ENCODE data around the gene ARHGEF40. TPM values are rescaled to one million over a fixed set of nuclear protein-coding genes. Genes with fewer than 3 reads are reported as not detected.
"Not testable (repeated sequence)": the region's sequence is repeated elsewhere in the genome, so short reads cannot be mapped to it uniquely, and the experiment has no call there.

Gene ARHGEF40
- polyA plus RNA-seq, 1 donor (not counting 4 experiments of a cell fraction or from before 2014, with no cell fraction given): 8.7 TPM

DNA sequence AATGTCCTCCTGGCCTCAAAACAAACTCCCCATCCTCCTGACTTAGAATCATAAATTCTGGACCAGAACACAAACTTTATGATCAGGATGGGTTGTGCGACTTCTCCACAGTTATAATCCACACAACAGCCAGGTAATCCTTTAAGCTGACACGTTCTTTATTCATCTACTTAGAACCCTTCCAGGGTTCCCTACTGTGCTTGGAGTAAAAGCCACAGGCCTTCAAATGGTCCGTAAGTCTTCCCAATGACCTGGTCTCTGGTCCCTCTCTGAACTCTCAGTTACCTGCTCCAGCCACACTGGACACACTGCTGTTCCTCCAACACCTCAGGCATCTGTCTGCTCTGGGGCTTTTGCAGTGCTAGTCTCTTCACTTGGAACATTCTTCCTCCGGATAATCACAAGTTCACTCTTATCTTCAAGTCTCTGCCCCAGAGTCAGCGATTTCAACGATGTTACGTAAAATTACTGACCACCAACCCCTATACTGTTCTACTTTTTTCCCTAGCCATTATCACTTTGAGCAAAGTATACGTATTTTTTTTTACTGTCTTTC is 29.7 kb upstream of the ARHGEF40 start:
- H3K9ac ChIP-seq (ENCODE audit: control insufficient read depth, extremely low read depth, insufficient read depth, low read length): no peak overlapping the region
- no peaks in the 10 kb centered on the region for H4K20me1 ChIP-seq (ENCODE audit: control insufficient read depth, extremely low read depth, insufficient read depth, low read length)
- peak overlapping the region; percentile 9 for H3K4me2 ChIP-seq (ENCODE audit: control insufficient read depth, extremely low read depth, insufficient read depth, low read depth, low read length)
- no peaks in the 10 kb centered on the region for H3K9me1 ChIP-seq (ENCODE audit: control insufficient read depth, extremely low read depth, insufficient read depth, low read length)
- peaks cover 53% of the 10 kb centered on the region for H3K4me1 ChIP-seq (ENCODE audit: control insufficient read depth, extremely low read depth, insufficient read depth, low read length)
- H3K27me3 ChIP-seq (ENCODE audit: control insufficient read depth, extremely low read depth, insufficient read depth, low read length): no peaks in the 10 kb centered on the region
- TF ChIP-seq EZH2 (IDR thresholded peaks at IDR 0.05; ENCODE audit: low read length): no peak
- TF ChIP-seq, protein P1, sequence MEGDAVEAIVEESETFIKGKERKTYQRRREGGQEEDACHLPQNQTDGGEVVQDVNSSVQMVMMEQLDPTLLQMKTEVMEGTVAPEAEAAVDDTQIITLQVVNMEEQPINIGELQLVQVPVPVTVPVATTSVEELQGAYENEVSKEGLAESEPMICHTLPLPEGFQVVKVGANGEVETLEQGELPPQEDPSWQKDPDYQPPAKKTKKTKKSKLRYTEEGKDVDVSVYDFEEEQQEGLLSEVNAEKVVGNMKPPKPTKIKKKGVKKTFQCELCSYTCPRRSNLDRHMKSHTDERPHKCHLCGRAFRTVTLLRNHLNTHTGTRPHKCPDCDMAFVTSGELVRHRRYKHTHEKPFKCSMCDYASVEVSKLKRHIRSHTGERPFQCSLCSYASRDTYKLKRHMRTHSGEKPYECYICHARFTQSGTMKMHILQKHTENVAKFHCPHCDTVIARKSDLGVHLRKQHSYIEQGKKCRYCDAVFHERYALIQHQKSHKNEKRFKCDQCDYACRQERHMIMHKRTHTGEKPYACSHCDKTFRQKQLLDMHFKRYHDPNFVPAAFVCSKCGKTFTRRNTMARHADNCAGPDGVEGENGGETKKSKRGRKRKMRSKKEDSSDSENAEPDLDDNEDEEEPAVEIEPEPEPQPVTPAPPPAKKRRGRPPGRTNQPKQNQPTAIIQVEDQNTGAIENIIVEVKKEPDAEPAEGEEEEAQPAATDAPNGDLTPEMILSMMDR (optimal IDR thresholded peaks at IDR 0.05 in 1 of 3, IDR thresholded peaks at IDR 0.05 in 1 of 3, conservative IDR thresholded peaks at IDR 0.05 in 1 of 3; ENCODE audit: extremely low read depth in 1 of 3, insufficient read depth in 2 of 3, low read length in 3 of 3): no peak
- H3K9me3 ChIP-seq (ENCODE audit: control insufficient read depth, low read depth, low read length): no peaks in the 10 kb centered on the region
- dilution Hi-C loops (cut with MboI; ENCODE audit: extremely low pct_ligation_motif_present, low sequenced_read_pairs): no loop called here
- no peaks in the 10 kb centered on the region for H3K36me3 ChIP-seq (ENCODE audit: control insufficient read depth in 2 of 2, extremely low read depth in 1 of 2, insufficient read depth in 2 of 2, low read length in 2 of 2)
- no peak for DNase-seq (ENCODE audit: low read depth, low spot score)
- no peak overlapping the region for H3K27ac ChIP-seq (ENCODE audit: control insufficient read depth, insufficient read depth, low read length)
- H3K4me3 ChIP-seq (ENCODE audit: control insufficient read depth in 2 of 3, extremely low read depth in 1 of 3, insufficient read depth in 2 of 3, low read depth in 1 of 3, low read length in 3 of 3): no peak overlapping the region
- H3K79me2 ChIP-seq (ENCODE audit: control insufficient read depth, insufficient read depth, low read length): peaks cover 12% of the 10 kb centered on the region
- FAIRE-seq: peak; percentile 9
- H2AFZ ChIP-seq (ENCODE audit: control insufficient read depth, low read length): peak overlapping the region; percentile 32

DNA sequence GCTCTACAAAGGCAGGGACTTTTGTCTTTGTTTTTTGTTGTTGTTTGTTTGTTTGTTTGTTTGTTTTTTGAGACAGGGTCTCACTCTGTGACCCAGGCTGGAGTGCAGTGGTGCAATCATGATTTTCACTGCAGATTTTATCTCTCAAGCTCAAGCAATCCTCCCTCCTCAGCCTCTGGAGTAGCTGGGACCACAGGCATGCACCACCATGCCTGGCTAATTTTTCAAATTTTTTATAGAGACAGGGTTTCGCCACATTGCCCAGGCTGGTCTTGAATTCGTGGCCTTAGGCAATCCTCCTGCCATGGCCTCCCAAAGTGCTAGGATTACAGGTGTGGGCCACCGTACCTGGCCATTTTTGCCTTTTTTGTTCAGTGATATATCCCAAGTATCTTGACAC is 29.2 kb upstream of the ARHGEF40 start:
- H3K79me2 ChIP-seq (ENCODE audit: control insufficient read depth, insufficient read depth, low read length): peaks cover 12% of the 10 kb centered on the region
- H3K4me3 ChIP-seq (ENCODE audit: control insufficient read depth in 2 of 3, extremely low read depth in 1 of 3, insufficient read depth in 2 of 3, low read depth in 1 of 3, low read length in 3 of 3); H3K36me3 ChIP-seq (ENCODE audit: control insufficient read depth in 2 of 2, extremely low read depth in 1 of 2, insufficient read depth in 2 of 2, low read length in 2 of 2); H2AFZ ChIP-seq (ENCODE audit: control insufficient read depth, low read length); FAIRE-seq; H3K9me1 ChIP-seq (ENCODE audit: control insufficient read depth, extremely low read depth, insufficient read depth, low read length); dilution Hi-C loops (cut with MboI; ENCODE audit: extremely low pct_ligation_motif_present, low sequenced_read_pairs); DNase-seq (ENCODE audit: low read depth, low spot score); H3K4me2 ChIP-seq (ENCODE audit: control insufficient read depth, extremely low read depth, insufficient read depth, low read depth, low read length); H3K9me3 ChIP-seq (ENCODE audit: control insufficient read depth, low read depth, low read length); H4K20me1 ChIP-seq (ENCODE audit: control insufficient read depth, extremely low read depth, insufficient read depth, low read length); H3K9ac ChIP-seq (ENCODE audit: control insufficient read depth, extremely low read depth, insufficient read depth, low read length); H3K27me3 ChIP-seq (ENCODE audit: control insufficient read depth, extremely low read depth, insufficient read depth, low read length): not testable (repeated sequence)
- H3K27ac ChIP-seq (ENCODE audit: control insufficient read depth, insufficient read depth, low read length): peak overlapping the region; percentile 90
- H3K4me1 ChIP-seq (ENCODE audit: control insufficient read depth, extremely low read depth, insufficient read depth, low read length): peaks cover 53% of the 10 kb centered on the region
